Left forelimb (tissue), 1 donor: ENCODE data around the gene ASCL5.

Source experiments
- DNase-seq: peaks from one replicate; pipeline ENCODE4 v3.0.0-alpha.2; 2018; ENCODE audit warnings: low spot score

Gene ASCL5

GRCh38 chr1:201153474-201154388, 26.7 kb upstream of the ASCL5 start:
- no peak for DNase-seq

GRCh38 chr1:201149400-201149799, 22.4 kb upstream of the ASCL5 start:
- no peak for DNase-seq

GRCh38 chr1:201147396-201148015, 20.5 kb upstream of the ASCL5 start:
- no peak for DNase-seq

GRCh38 chr1:201146626-201147390, 19.8 kb upstream of the ASCL5 start:
- DNase-seq: no peak

- DNase-seq: no peak
These were observed 18.8 kb upstream of the ASCL5 start for GRCh38 chr1:201145816-201146215.

GRCh38 chr1:201145132-201145531, 18.1 kb upstream of the ASCL5 start:
- DNase-seq: no peak

- no peak for DNase-seq
These were observed 17.7 kb upstream of the ASCL5 start for GRCh38 chr1:201144701-201145100.

- DNase-seq: no peak
These were observed 17.0 kb upstream of the ASCL5 start for GRCh38 chr1:201143726-201144635.

GRCh38 chr1:201142849-201143725, 16.1 kb upstream of the ASCL5 start:
- DNase-seq: no peak

GRCh38 chr1:201142011-201142848, 15.2 kb upstream of the ASCL5 start:
- no peak for DNase-seq

- no peak for DNase-seq
These were observed 14.4 kb upstream of the ASCL5 start for GRCh38 chr1:201141418-201141817.

GRCh38 chr1:201140941-201141260, 13.9 kb upstream of the ASCL5 start:
- DNase-seq: no peak

- DNase-seq: no peak
These were observed 13.4 kb upstream of the ASCL5 start for GRCh38 chr1:201140235-201140940.

- no peak for DNase-seq
These were observed 12.8 kb upstream of the ASCL5 start for GRCh38 chr1:201139756-201140155.

- no peak for DNase-seq
These were observed 12.3 kb upstream of the ASCL5 start for GRCh38 chr1:201139306-201139705.

GRCh38 chr1:201138311-201138840, 11.4 kb upstream of the ASCL5 start:
- no peak for DNase-seq

GRCh38 chr1:201137579-201138310, 10.8 kb upstream of the ASCL5 start:
- no peak for DNase-seq

- no peak for DNase-seq
These were observed 10.0 kb upstream of the ASCL5 start for GRCh38 chr1:201137024-201137392.
